ENCODE results near the gene ATP5F1C. TPM values are rescaled to one million over a fixed set of nuclear protein-coding genes. Genes with fewer than 3 reads are reported as not detected.

Gene ATP5F1C
- total RNA-seq, 1 experiment from 2014 or later = 288 TPM

- no peak for TF ChIP-seq STAT6 (CRISPR knock-in tag; conservative IDR thresholded peaks at IDR 0.05; ENCODE audit: low read depth)
- TF ChIP-seq ZNF219 (CRISPR knock-in tag; IDR thresholded peaks at IDR 0.05; ENCODE audit: borderline replicate concordance) = no peak
- no peak for TF ChIP-seq MYBL2 (CRISPR knock-in tag; IDR thresholded peaks at IDR 0.05)
Observed at GRCh38 chr10:7857262-7857661, 69.3 kb downstream of the ATP5F1C start (continued).

Other genes with a start within 250 kb of the ATP5F1C start
- 3.1 to 3.8 TPM (median 3.6 TPM) in 3 replicates for gene ITIH5, start 121.2 kb upstream of the ATP5F1C start, total RNA-seq (2021)
- 0.62 to 0.83 TPM (median 0.62 TPM) in 3 replicates for gene ITIH2, start 84.9 kb upstream of the ATP5F1C start, total RNA-seq (2021)
- 13.1 to 17.9 TPM (median 13.5 TPM) in 3 replicates for gene KIN, start 184 bp upstream of the ATP5F1C start, total RNA-seq (2021)
- 8.0 to 8.9 TPM (median 8.1 TPM) in 3 replicates for gene TAF3, start 30.3 kb downstream of the ATP5F1C start, total RNA-seq (2021)

Measured in WTC11 (cell line).